Body of pancreas (tissue), 4 donors: ENCODE measurements around the gene CNTNAP5. TPM values are rescaled to one million over a fixed set of nuclear protein-coding genes. Genes with fewer than 3 reads are reported as not detected.

Experiments
- ATAC-seq: fragments of 150-250 bp; one replicate; pipeline ENCODE4 v1.9.1; 2016
- DNase-seq, 4 donors: peaks; one replicate each; pipeline ENCODE4 v3.0.0-alpha.2; 2019
- H3K27ac ChIP-seq, 4 donors: fragments of 200-600 bp; sonication (generic); 1 replicate in 3 of 4; 2 replicates in 1 of 4; pipeline versions ENCODE4 v1.5.1 to v1.6.1; 2016 to 2019; ENCODE audit warnings: mild to moderate bottlenecking in 1 of 4, mixed read lengths in 1 of 4, moderate library complexity in 1 of 4
- H3K27me3 ChIP-seq, 2 donors: fragments of 200-600 bp; sonication (generic); one replicate each; pipeline ENCODE4 v1.6.0; 2016; ENCODE audit warnings: mild to moderate bottlenecking in 1 of 2
- H3K36me3 ChIP-seq, 2 donors: fragments of 200-600 bp; sonication (generic); replicated peaks in 1 of 2; 2 replicates each; pipeline ENCODE4 v1.5.1; 2016; ENCODE audit warnings: low read depth in 2 of 2; ENCODE audit not compliant: insufficient read depth in 1 of 2
- H3K4me1 ChIP-seq: fragments of 200-600 bp; sonication (generic); one replicate; pipeline ENCODE4 v1.6.0; 2016
- H3K4me3 ChIP-seq, 2 donors: fragments of 200-600 bp; sonication (generic); 1 replicate in 1 of 2; 2 replicates in 1 of 2; pipeline ENCODE4 v1.5.1; 2016 to 2019
- H3K9me3 ChIP-seq, 3 donors: fragments of 200-600 bp; sonication (generic); 1 replicate in 2 of 3; 2 replicates in 1 of 3; pipeline ENCODE4 v1.5.1; 2016
- CTCF ChIP-seq, 7 experiments: fragments of 450-650 bp in 4 of 7; fragments of 200-600 bp in 3 of 7; sonication (generic) in 3 of 7; IDR thresholded peaks; one replicate each; pipeline ENCODE4 v1.5.1; 2016 to 2019; ENCODE audit warnings: antibody characterized with exemption in 7 of 7
- POLR2A ChIP-seq, 3 donors: fragments of 450-650 bp; IDR thresholded peaks; one replicate each; pipeline ENCODE4 v1.6.1; 2016; ENCODE audit warnings: antibody characterized with exemption in 3 of 3, mild to moderate bottlenecking in 2 of 3
- WGBS, 2 donors: methylation state at CpG; one replicate each; pipeline ENCODE4 v1.1.5; 2017; 5-methylcytosine and 5-hydroxymethylcytosine counted together
- intact Hi-C: fragments of 100-400 bp; cut with DNase I; formaldehyde crosslinking; loops from one replicate; pipeline ENCODE4 v1.15.1; 2023
- total RNA-seq, 2 donors: library from RNA; depleted of rRNA; stranded (reverse); fragments of >200 nt; gene quantifications; one replicate each; pipeline ENCODE4 v1.1.0, GENCODE V29; 2016

The CNTNAP5 gene
- total RNA-seq, 2 donors from 2014 or later = 0.26 to 0.33 TPM

DNA sequence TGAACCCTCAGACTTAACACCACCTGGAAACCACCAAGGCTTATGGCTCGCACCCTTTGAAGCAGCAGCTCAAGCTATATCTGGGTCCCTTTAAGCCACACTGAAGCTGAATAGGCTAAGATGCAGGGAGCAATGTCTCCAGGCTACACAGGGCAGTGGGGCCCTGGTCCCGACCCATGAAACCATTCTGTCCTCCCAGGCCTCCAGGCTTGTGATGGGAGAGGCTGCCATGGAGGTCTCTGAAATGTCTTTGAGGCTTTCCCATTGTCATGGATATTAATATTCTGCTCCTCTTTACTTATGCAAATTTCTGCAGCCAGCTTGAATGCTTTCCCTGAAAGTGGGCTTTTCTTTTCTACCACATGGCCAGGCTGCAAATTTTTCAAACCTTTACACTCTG, 608.7 kb downstream of the CNTNAP5 start:
- Histone ChIP-seq H3K27me3 (no peaks in the 10 kb centered on the region), H3K36me3 (no peaks in the 10 kb centered on the region), H3K4me3 (no peak overlapping the region), H3K27ac (no peak overlapping the region), H3K9me3 (no peaks in the 10 kb centered on the region), H3K4me1 (no peaks in the 10 kb centered on the region)
- no peak for ATAC-seq
- WGBS, 2 donors = 56 to 83% methylated on average over 2 of the region's 2 CpGs
- TF ChIP-seq CTCF (IDR thresholded peaks at IDR 0.05) (no peak), POLR2A (IDR thresholded peaks at IDR 0.05) (no peak)
- no peak for DNase-seq
- intact Hi-C loops = no loop called here

DNA sequence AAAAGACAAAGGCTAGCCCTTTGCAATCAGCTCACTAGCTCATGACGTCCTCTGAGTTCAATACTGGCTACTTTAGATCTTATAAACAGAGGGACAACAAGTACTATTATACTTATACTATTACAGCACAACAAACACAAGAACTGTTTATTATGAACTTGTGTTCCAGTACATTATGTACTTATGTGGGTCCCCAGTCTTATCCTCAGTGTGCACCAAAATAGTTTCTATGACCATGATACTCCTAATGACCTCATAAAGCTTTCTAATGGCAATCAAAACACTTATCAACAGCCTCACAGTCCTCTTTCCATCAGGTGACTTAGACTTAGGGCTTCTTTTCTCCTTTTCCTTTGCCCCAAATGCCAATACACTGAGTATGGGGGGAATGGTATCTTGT, 614.4 kb downstream of the CNTNAP5 start:
- H3K4me1 ChIP-seq = no peaks in the 10 kb centered on the region
- WGBS, 2 donors = 38 to 67% methylated on average over 1 of the region's 1 CpG
- TF ChIP-seq CTCF (IDR thresholded peaks at IDR 0.05) (no peak), POLR2A (IDR thresholded peaks at IDR 0.05) (no peak)
- DNase-seq (no peak), ATAC-seq (no peak)
- no peaks in the 10 kb centered on the region for H3K9me3 ChIP-seq
- intact Hi-C loops = no loop called here
- H3K36me3 ChIP-seq = no peaks in the 10 kb centered on the region
- H3K27me3 ChIP-seq = no peaks in the 10 kb centered on the region
- H3K27ac ChIP-seq = no peak overlapping the region
- H3K4me3 ChIP-seq = no peak overlapping the region

- Histone ChIP-seq H3K27me3 (no peaks in the 10 kb centered on the region), H3K36me3 (no peaks in the 10 kb centered on the region), H3K9me3 (no peaks in the 10 kb centered on the region), H3K4me1 (no peaks in the 10 kb centered on the region), H3K27ac (no peak overlapping the region), H3K4me3 (no peak overlapping the region)
- ATAC-seq (no peak), DNase-seq (no peak)
- 86 to 87% methylated on average over 15 of the region's 15 CpGs for WGBS, 2 donors
- no peak for TF ChIP-seq CTCF (IDR thresholded peaks at IDR 0.05)
- TF ChIP-seq POLR2A (IDR thresholded peaks at IDR 0.05) = no peak
- intact Hi-C loops = no loop called here
Observed at GRCh38 chr2:124640221-124640750, 615.2 kb downstream of the CNTNAP5 start.

GRCh38 chr2:124646166-124646815, 621.2 kb downstream of the CNTNAP5 start:
- DNase-seq (no peak), ATAC-seq (no peak)
- H3K27me3 ChIP-seq = no peaks in the 10 kb centered on the region
- no peaks in the 10 kb centered on the region for H3K36me3 ChIP-seq
- TF ChIP-seq POLR2A (IDR thresholded peaks at IDR 0.05) = no peak
- no peaks in the 10 kb centered on the region for H3K9me3 ChIP-seq
- no peak overlapping the region for H3K27ac ChIP-seq
- 55 to 57% methylated on average over 4 of the region's 4 CpGs for WGBS, 2 donors
- H3K4me3 ChIP-seq = no peak overlapping the region
- intact Hi-C loops = no loop called here
- no peaks in the 10 kb centered on the region for H3K4me1 ChIP-seq

- WGBS, 2 donors = 43 to 49% methylated on average over 3 of the region's 3 CpGs
- TF ChIP-seq POLR2A (IDR thresholded peaks at IDR 0.05) (no peak), CTCF (IDR thresholded peaks at IDR 0.05) (no peak)
- intact Hi-C loops = no loop called here
- DNase-seq (no peak), ATAC-seq (no peak)
- Histone ChIP-seq H3K36me3 (no peaks in the 10 kb centered on the region), H3K27ac (no peak overlapping the region), H3K9me3 (no peaks in the 10 kb centered on the region), H3K4me3 (no peak overlapping the region), H3K27me3 (no peaks in the 10 kb centered on the region), H3K4me1 (no peaks in the 10 kb centered on the region)
Observed at GRCh38 chr2:124647245-124647644, 622.2 kb downstream of the CNTNAP5 start.
